GM21528 (cell line): ENCODE results near the gene PAPSS2.

Experiments used
- ATAC-seq: cut with Tn5 transposase; IDR thresholded peaks from one replicate; pipeline ENCODE4 v1.9.1; 2021; ENCODE audit warnings: mild to moderate bottlenecking, moderate library complexity; ENCODE audit not compliant: unreplicated experiment, low FRiP score

The PAPSS2 gene

DNA sequence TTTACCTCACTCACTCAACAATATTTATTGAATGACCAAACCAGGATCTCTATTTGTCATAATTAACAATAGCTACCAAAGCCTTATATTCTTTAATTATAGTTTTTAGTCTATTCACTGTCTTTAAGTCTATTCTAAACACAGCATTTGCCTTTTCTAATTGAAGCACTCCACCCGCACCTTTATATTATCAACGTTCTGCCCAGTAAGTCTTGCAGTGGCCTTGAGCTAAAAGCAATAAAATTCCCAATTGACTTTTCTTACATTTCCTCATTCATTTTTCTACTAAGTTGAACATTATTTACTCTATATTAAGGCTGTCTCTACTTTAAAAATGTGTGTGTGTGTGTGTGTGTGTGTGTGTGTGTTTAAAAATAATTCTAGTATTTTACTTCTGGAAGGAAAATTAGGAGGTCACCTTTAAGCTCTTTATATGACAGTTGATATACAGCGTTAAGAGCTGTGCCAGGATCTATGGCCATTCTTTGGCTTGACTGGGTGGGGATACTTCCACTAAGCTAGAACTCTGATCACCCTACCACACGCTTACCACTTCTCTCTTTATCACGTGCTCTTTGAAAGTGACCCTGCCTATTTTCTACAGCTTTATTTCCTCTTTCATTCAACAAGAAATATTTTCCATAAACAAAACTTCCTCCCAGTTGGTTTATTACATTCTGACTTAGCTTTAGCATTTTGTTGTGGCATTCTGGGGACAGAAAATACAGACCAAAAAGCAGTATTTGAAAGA lies 8.8 kb downstream of the PAPSS2 start:
- no peak for ATAC-seq

DNA sequence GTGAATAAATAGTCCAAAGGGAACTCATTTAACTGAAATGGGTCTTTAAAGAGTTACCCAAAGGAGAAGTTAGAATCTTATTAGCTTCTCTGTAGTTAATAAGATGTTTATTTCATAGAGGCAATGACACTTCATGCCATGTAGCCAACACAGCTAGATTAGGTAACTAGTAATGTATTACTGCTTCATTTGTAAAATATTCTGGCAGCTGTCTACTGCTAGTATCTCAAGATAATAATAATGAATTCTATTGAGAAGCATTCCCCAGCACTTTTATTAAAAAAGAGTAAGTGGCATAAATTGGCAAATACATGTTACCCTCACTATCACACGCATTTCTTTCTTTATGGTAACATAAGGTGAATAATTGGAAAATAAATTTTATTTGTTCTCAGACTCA lies 10.1 kb downstream of the PAPSS2 start:
- ATAC-seq, result no peak

DNA sequence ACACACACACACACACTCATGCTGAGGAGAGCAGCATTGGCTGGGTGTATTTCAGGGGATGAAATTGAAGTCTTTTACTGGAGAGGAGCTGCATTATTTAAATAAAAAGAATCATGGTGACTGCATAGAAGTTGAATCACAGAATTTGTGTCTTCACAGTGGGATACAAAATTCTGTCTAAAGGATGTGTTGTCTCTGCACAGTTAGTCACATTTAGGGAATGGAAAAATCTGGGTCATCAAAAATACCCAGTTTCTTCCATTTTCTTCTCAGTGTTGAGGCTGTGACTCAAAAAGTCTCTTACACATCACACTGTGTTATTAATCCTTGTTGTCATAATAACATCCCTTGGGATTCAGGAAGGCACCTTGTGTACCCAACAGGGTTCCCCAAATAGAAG lies 10.9 kb downstream of the PAPSS2 start:
- ATAC-seq, result no peak

DNA sequence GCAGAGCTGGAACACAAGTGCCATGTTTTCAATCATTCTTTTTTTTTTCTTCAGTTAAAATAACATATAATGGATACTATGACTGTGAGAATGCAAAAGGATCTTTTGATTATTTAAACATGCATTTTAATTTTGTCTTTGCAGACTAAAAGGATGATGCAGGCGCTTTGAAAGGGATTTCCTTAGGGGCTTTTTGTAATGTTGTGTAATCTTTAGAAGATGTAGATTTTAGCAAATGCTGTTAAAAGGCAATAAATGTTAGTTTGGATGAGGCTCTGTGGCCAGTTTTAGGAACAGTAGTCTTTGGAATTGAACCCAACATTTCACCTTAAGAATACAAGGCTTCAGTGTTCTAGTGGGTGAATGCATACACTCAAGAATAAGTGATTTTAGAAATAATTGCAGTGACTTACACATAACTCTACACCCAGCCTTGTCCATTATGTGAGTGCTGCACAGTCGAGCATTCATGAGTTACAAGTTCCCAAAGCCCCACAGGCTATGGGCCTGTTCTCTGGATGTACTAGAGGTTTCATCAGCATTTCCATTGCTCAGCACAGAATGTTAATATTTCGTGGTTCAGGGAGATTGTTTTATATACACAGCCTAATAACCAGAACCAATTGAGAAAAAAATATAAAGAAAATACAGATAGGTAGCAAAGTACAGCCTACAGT lies 11.6 kb downstream of the PAPSS2 start:
- no peak for ATAC-seq

DNA sequence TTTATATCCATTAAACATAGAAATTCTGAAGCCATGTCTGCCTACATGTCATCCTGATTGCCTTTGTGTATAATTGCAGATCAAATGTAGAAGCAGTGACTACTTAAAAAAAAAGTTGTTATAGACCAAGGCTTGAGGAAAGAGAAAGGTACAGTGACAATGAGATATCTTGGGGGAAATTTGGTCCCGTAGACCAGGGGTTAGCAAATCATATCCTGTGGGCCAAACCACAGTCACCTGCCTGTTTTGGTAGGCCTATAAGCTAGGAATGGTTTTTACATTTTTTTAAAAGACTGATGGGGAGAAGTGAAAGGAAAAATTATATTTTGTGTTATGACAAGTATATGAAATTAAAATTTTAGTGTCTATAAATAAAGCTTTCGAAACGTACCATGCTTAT lies 12.9 kb downstream of the PAPSS2 start:
- no peak for ATAC-seq

DNA sequence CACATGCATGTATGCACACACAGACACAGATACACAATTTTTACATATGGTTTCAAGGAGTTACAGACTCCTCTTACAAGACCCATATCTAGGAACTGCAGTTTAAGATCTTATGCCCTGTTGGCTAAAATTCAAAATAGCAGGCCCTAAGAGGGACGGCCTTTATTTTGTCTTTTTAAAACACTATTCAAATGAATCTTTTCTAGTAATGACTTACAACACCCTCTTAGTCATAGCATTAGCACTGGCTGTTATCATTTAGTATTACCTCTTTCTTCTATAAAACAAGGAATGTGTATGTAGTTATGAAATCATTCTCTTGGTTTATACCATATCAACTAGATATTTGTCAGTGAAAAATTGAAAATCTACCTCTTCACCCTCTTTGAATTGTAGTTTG lies 15.3 kb downstream of the PAPSS2 start:
- ATAC-seq, result no peak

DNA sequence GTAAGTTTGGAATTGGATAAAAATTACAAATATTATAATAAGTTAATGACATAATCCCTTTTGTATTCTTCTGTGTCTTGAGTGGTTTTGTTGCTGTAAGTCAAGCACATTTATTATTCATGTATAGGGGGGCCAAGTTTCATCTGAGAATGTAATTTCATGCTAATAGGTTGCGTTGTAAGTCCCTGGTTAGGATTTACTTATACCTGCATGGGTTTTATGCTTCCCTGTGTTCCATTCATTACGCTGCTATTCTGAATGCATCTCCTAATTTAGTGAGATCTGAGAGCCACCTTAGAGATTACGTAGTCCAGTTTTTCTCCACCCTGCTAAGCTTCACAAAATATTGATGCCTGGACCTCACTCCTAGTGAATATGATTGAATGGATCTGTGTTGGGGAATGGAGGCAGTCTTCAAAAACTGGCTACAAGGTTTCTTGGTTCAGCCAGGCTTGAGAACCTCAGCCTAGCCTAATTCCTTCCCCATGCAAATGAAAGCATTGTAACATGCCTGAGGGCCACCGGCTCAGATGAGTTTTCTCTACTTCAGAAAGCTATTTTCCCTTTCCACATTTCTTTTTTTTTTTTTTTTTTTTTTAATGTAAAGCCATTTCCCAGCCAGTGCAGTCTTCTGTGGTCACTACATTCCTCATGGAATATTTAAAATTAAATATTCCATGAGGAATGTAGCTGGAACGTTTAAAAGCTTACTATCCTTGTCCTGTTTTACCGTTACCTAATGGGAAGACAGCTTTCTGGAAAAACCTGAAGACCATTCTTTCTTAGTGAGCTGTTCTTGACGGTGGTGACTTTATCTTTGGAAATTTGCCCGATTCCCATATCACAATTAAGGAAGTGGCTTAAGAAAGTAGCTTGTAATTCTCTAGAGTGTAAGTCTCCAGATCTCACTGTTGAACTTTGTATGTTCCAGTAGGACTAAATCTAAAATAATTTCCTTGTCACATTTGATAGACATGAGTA lies 16.0 kb downstream of the PAPSS2 start:
- ATAC-seq, result no peak

DNA sequence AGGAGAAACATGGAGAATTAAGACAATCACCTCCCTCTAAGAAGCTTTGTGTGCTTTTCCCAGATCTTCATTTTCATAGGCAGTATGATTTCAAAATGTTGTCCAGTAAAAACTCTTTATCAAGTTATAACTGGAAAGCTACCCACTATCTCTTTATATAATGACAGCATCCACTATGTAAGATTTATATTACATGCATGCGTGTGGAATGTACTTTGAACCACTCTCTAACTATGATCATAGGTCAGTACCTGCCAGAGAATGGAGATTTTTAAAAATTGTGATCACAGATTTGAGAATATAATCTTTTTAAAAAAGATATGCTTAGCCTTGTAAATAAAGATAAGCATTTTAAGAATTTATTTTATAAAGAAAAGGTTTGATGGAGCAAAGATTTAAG lies 17.9 kb downstream of the PAPSS2 start:
- no peak for ATAC-seq

DNA sequence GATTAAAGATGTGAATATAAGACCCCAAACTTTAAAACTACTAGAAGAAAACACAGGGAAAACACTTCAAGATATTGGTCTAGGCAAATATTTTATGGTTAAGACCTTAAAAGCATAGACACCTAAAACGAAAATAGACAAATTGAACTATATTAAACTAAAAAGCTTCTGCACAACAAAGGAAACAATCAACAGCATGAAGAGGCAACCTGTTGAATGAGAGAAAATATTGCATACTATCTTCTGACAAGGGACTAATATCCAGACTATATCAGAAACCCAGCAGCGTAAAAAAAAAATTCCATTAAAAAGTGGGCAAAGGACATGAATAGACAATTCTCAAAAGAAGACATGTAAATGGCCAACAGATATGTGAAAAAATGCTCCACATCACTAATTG lies 18.6 kb downstream of the PAPSS2 start:
- ATAC-seq, result no peak

DNA sequence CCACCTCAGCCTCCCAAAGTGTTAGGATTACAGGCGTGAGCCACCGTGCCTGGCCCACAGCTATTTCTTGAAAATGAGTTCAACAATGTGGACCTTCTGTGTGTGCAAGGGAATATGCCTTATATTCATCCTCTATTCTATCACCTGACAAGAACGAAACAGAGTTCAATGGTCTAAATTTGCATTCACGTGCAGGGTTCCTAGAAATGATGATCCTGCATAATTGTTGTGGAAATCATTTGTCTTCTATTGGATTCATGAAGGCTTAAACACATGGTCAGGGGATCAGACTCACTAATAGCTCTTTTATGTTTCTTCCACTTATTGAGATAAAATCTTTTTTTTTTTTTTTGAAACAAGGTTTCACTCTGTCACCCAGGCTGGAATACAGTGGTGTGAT lies 23.7 kb downstream of the PAPSS2 start:
- ATAC-seq, result no peak

DNA sequence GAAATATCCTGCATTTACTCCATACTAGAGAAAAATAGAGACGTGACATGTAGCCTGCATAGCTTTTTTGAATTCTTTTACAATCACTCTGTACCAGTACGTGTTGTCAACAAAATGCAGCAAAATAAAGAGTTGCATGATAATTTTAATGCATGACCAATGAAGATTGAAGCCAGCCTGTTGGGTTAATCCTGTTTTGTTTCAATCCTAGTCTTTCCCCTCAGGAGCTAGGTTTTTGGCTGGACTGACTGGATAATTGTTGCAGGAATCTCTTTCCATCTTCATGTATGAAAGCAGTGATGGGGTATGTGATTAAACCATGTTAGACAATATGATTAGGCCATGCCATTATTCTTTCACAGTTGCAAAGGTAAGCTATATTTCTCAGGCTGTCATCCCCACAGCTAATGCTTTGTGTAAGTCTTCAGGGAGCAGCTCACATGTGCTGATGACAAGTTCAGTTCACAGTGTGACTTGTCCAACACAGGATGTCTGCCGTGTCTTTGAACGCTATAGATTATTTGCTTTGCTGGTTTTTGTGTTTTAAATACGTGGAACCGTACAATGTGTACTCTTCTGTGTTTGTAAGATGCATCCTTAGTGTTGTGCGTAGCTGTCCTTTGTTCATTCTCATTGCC lies 24.4 kb downstream of the PAPSS2 start:
- ATAC-seq, result no peak

DNA sequence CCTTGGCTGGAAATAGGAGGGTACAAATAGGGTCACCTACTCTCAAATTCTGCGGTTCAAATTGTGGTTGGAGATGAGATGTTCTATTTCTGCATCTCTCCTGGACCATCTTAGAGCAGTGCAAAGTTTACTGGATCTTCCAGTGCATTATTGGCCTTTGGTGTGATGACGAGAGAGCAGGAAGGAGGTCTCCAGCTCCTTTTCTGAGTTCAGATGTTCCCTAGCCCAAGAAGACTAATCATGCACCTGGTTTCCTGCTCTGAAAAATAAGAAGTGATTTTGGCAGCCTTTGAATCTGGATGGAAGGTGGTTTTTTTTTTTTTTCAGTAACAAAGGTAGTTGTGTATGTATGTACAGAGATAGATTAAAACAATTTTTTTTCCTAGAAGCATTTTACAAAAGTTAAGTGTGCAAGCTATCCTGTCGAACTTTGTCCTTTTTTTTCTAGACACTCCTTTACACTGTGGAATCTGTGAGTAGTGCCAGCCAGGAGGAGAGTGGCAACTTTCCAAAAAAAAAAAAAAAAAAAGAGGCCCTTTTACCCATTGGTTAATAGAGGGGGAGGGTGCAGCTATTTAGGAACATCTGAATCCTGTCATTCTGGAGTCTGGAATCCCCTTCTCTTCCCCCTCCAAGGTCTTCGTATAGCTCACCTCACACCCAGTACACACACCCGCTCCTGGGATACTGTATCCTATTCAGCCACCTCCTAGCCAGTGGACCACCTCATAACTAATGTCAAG lies 26.3 kb downstream of the PAPSS2 start:
- no peak for ATAC-seq

DNA sequence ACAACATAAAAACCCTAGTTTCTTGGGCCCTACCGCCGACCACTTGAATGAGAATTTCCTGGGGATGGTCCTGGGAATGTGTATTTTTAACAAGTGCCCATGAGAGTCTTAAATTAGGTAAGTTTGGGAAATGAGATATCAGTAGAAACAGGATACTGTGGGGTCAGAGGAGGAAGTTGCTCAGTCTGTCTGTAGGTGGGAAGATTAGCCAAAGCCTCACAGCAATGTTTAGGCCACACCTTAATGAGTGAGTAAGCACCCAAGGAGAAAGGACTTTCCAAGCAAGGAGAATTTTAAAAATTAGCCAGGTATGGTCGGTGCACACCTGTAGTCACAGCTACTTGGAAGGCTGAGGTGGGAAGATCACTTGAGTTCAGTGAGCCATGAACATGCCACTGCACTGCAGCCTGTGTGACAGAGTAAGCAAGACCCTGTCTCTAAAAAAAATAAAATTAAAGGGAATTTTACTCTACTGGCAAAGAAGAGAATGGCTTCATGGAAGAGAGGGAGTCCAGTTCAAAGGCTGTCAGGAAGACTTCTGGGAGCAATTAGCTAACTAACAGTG lies 31.9 kb downstream of the PAPSS2 start:
- no peak for ATAC-seq

DNA sequence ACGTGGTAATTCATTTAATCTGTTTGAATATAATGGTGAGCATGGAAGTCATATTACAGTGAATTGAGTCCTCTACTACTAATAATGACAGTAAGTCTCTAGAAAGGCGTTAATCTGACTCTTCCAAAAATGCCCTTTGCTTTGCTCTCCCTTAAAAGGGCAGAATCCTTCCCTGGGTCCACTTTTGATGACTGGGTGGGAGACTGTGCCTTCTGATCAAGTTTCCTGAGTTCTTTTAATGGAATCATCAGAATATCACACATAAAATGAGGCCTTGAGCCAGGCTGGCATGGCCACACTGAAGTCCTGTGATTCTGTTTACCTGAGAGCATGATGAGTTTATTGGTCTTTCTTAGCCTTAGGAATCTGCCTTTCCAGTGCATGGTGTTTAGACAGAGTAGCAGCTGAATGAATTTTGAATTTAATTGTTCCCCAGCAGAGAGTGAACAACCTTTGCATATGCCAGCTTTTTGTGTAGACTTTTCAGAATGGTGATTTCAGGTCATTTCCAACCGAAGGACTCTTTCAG lies 33.3 kb downstream of the PAPSS2 start:
- ATAC-seq, result no peak

DNA sequence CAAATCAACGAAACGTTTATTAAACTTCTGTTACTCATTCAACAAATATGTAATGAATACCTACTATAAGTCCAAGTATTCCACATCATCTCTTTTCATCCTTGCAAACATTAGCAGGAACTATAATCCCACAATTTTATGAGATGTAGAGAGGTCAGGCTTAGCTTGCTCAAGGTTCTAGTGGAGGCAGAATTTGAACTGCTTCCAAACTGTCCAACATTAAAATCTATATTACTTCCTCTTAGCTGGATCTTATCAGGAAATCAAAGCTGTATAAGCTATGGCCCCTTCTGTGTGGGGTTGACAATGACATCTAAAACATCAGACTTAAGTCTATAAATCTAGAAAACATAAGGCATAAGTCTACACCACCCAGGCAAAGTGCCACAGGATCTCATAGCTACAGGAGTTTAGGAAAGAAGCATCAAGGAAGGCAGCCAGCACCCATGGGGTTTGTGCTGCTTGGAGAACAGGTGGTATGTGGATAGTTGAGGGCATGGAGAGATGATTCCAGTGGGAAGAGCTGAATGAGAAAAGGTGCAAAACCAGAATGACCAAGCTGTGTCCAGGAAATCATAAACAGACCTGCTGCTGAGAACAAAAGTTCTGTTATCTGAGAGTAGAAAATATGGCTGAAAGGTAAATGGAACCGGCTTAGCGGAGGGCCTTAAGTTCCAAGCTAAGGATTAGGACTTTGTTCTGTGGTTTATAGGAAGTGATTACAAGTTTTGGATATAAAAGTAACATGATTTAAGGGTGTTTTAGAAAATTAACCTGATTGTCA lies 34.5 kb downstream of the PAPSS2 start:
- ATAC-seq, result no peak

DNA sequence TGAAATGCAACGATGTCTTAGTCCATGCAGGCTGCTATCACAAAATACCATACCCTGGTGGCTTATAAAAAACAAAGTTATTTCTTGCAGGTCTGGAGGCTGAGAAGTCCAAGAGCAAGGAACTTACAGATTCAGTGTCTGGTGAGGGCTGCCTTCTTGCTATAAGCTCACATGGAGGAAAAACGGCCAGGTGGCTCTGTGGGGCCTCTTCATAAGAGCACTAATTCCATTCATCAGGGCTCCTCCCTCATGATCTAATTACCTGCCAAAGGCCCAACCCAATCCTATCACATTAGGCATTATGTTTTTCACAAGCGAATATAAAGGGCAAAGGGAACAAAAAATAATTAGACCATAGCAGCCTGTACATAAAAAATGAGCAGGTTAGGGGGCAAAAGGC lies 35.4 kb downstream of the PAPSS2 start:
- no peak for ATAC-seq

DNA sequence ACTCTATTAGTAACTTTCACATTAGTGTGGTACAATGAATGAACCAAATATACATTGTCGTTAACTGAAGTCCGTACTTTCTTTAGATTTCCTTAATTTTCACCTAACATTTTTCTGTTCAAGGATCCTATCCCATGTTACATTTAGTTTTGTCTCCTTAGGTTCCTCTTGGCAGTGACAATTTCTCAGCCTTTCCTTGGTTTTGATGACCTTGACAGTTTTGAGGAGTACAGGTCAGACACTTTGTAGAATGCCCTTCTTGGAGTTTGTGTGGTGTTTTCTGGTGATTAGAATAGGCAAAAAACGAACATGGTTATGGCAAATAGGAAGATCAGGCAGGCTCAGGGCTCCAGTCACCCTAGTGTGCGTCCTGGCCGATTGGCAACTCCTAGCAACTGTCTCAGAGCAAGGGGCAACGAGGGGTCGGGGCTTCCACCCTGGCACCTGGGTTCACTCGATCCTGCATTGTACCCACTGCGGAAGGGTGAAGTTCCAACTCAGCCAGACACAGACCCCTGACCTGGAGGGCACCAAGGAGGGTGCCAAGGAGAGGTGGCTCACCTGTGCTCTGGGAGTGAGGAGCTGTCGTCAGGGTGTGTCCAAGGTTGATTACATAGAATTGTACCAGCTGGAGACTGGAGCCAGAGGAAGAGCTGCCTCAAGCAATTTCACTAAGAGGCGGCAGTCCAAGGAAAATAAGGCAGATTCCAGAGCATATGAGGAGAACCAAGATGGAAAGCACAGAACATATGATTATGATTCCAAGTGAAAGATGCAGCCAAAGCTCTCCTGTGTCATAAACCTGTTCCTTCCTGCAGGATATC lies 37.5 kb downstream of the PAPSS2 start:
- no peak for ATAC-seq
